KMS-11 (cell line): Measurements from ENCODE around the gene CHST14.

Experiments
- H2AFZ ChIP-seq: fragments of 200-600 bp; sonication (generic); 2 replicates; pipeline ENCODE4 v1.6.1; 2016; ENCODE audit warnings: antibody characterized with exemption, mixed run types, low read depth
- H3K27ac ChIP-seq: fragments of 200-600 bp; sonication (generic); 2 replicates; pipeline ENCODE4 v1.6.1; 2016; ENCODE audit warnings: mild to moderate bottlenecking, mixed run types
- H3K27me3 ChIP-seq: fragments of 200-600 bp; sonication (generic); 2 replicates; pipeline ENCODE4 v1.6.1; 2017; ENCODE audit warnings: mild to moderate bottlenecking, low read depth, mixed run types, moderate library complexity; ENCODE audit not compliant: insufficient read depth
- H3K36me3 ChIP-seq: fragments of 200-600 bp; sonication (generic); 2 replicates; pipeline ENCODE4 v1.6.1; 2017; ENCODE audit warnings: mild to moderate bottlenecking, mixed run types; ENCODE audit not compliant: insufficient read depth
- H3K4me1 ChIP-seq: fragments of 200-600 bp; sonication (generic); 2 replicates; pipeline ENCODE4 v1.6.1; 2016; ENCODE audit warnings: mild to moderate bottlenecking, low read depth, mixed run types; ENCODE audit not compliant: poor library complexity, severe bottlenecking
- H3K4me2 ChIP-seq: fragments of 200-600 bp; sonication (generic); 2 replicates; pipeline ENCODE4 v1.7.0; 2016; ENCODE audit warnings: mild to moderate bottlenecking, mixed run types
- H3K4me3 ChIP-seq: fragments of 200-600 bp; sonication (generic); IDR thresholded peaks from 2 replicates; pipeline ENCODE4 v1.6.1; 2017; ENCODE audit warnings: low read depth, low read length, mixed read lengths; ENCODE audit not compliant: insufficient read depth
- H3K79me2 ChIP-seq: fragments of 200-600 bp; sonication (generic); 2 replicates; pipeline ENCODE4 v1.6.1; 2016; ENCODE audit warnings: low read depth, mixed run types; ENCODE audit not compliant: insufficient read depth
- H3K9ac ChIP-seq: fragments of 200-600 bp; sonication (generic); 2 replicates; pipeline ENCODE4 v1.6.1; 2016; ENCODE audit warnings: mild to moderate bottlenecking, mixed run types
- H4K20me1 ChIP-seq: fragments of 200-600 bp; sonication (generic); 2 replicates; pipeline ENCODE4 v1.6.1; 2016; ENCODE audit warnings: mild to moderate bottlenecking, mixed run types; ENCODE audit not compliant: insufficient read depth
- CTCF ChIP-seq: fragments of 200-600 bp; sonication (generic); conservative IDR thresholded peaks from 2 replicates; pipeline ENCODE4 v1.6.1; 2017; ENCODE audit warnings: low read depth, mild to moderate bottlenecking, antibody characterized with exemption, low read length, moderate library complexity, mixed read lengths

The CHST14 gene

GRCh38 chr15:40444736-40445135 lies 26.0 kb upstream of the CHST14 start:
- no peak overlapping the region for H2AFZ ChIP-seq
- no peak overlapping the region for H3K4me3 ChIP-seq
- H3K9ac ChIP-seq: no peak overlapping the region
- H3K4me1 ChIP-seq: no peaks in the 10 kb centered on the region
- H3K27ac ChIP-seq: no peak overlapping the region
- TF ChIP-seq CTCF: no peak
- H4K20me1 ChIP-seq: no peaks in the 10 kb centered on the region
- H3K36me3 ChIP-seq: no peaks in the 10 kb centered on the region
- H3K79me2 ChIP-seq: peaks cover 41% of the 10 kb centered on the region
- H3K4me2 ChIP-seq: no peak overlapping the region
- H3K27me3 ChIP-seq: no peaks in the 10 kb centered on the region; the same call in 1 of the 2 replicates

- Histone ChIP-seq H3K9ac (no peak overlapping the region), H3K36me3 (no peaks in the 10 kb centered on the region), H3K27me3 (no peaks in the 10 kb centered on the region), H4K20me1 (no peaks in the 10 kb centered on the region), H3K4me1 (no peaks in the 10 kb centered on the region), H3K4me2 (no peak overlapping the region), H3K79me2 (peaks cover 46% of the 10 kb centered on the region), H3K27ac (no peak overlapping the region), H2AFZ (no peak overlapping the region), H3K4me3 (no peak overlapping the region)
- no peak for TF ChIP-seq CTCF
These were observed 25.3 kb upstream of the CHST14 start for GRCh38 chr15:40445421-40445922.

GRCh38 chr15:40446144-40446543 lies 24.6 kb upstream of the CHST14 start:
- H3K36me3 ChIP-seq: no peaks in the 10 kb centered on the region
- no peaks in the 10 kb centered on the region for H3K4me1 ChIP-seq
- peaks cover 49% of the 10 kb centered on the region for H3K79me2 ChIP-seq
- H2AFZ ChIP-seq: no peak overlapping the region
- H3K27ac ChIP-seq: no peak overlapping the region
- H3K4me3 ChIP-seq: no peak overlapping the region
- H3K27me3 ChIP-seq: no peaks in the 10 kb centered on the region
- H4K20me1 ChIP-seq: no peaks in the 10 kb centered on the region
- no peak overlapping the region for H3K4me2 ChIP-seq
- H3K9ac ChIP-seq: no peak overlapping the region
- no peak for TF ChIP-seq CTCF

DNA sequence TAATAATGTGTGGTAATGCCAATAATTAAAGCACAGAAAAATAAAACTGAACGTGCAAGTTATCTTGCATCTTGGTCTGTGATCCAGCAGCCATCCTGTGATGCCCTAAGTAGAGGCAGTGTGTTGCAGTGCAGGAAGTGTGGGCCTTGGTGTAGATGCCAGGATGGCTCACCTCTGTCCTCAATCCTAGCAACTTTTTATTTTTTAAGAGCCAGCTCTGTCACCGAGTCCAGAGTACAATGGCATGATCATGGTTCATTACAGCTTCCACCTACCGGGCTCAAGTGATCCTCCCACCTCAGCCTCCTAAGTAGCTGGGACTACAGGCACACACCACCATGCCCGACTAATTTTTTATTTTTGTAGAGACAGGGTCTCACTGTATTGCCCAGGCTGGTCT lies 22.4 kb upstream of the CHST14 start:
- H3K36me3 ChIP-seq: no peaks in the 10 kb centered on the region
- H3K4me1 ChIP-seq: peaks cover 20% of the 10 kb centered on the region
- H3K27me3 ChIP-seq: no peaks in the 10 kb centered on the region
- peaks cover 5% of the 10 kb centered on the region; the same call in 1 of the 2 replicates for H4K20me1 ChIP-seq
- peaks cover 51% of the 10 kb centered on the region for H3K79me2 ChIP-seq
- no peak for TF ChIP-seq CTCF
- no peak overlapping the region for H2AFZ ChIP-seq
- H3K4me2 ChIP-seq: no peak overlapping the region
- no peak overlapping the region for H3K4me3 ChIP-seq
- no peak overlapping the region for H3K9ac ChIP-seq
- no peak overlapping the region for H3K27ac ChIP-seq
